Retinal pigment epithelial cell (primary cell): ENCODE data around the gene GPRC5D.

Source experiments
- DNase-seq: peaks from one replicate; pipeline ENCODE4 v3.0.0-alpha.2; 2010; ENCODE audit warnings: low read depth
- H3K4me3 ChIP-seq: 2 replicates; pipeline ENCODE4 v1.5.1; 2011; ENCODE audit warnings: mild to moderate bottlenecking, low read length, control low read depth, moderate library complexity
- TF ChIP-seq, protein P1 (sequence below): conservative IDR thresholded peaks from 2 replicates; pipeline ENCODE4 v1.5.1; 2011; ENCODE audit warnings: low read depth, low read length, control low read depth, inconsistent platforms

The GPRC5D gene

DNA sequence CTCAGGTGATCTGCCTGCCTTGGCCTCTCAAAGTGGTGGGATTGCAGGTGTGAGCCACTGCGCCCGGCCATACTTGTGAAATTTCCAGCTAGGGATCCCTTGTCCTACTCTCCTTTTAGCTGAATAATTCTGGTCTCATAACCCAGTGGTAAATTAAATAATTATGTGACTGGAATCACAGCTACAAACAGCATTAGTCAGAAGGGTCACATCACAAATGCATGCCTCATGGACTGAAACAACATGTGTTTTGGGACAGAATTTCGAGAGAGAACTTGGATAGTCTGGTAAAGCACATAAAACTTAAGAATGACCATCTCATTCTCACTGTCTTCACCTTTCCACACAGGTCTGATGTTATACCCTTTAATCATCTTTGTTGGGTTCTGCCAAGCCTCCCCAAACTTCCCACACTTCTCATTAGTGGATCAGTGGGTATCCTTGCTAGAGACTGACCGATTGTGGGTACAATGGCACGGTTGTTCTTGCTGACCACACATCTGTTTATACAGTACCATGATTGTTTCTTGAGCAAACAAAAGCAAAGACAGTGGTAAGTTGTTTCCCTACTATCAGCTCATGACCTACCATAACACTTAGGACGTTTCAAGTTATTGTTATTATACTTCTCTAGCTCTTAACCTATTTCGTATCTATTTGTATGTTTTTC, 5.1 kb downstream of the GPRC5D start:
- no peak overlapping the region for H3K4me3 ChIP-seq
- no peak for DNase-seq
- TF ChIP-seq, protein P1, sequence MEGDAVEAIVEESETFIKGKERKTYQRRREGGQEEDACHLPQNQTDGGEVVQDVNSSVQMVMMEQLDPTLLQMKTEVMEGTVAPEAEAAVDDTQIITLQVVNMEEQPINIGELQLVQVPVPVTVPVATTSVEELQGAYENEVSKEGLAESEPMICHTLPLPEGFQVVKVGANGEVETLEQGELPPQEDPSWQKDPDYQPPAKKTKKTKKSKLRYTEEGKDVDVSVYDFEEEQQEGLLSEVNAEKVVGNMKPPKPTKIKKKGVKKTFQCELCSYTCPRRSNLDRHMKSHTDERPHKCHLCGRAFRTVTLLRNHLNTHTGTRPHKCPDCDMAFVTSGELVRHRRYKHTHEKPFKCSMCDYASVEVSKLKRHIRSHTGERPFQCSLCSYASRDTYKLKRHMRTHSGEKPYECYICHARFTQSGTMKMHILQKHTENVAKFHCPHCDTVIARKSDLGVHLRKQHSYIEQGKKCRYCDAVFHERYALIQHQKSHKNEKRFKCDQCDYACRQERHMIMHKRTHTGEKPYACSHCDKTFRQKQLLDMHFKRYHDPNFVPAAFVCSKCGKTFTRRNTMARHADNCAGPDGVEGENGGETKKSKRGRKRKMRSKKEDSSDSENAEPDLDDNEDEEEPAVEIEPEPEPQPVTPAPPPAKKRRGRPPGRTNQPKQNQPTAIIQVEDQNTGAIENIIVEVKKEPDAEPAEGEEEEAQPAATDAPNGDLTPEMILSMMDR: no peak

DNA sequence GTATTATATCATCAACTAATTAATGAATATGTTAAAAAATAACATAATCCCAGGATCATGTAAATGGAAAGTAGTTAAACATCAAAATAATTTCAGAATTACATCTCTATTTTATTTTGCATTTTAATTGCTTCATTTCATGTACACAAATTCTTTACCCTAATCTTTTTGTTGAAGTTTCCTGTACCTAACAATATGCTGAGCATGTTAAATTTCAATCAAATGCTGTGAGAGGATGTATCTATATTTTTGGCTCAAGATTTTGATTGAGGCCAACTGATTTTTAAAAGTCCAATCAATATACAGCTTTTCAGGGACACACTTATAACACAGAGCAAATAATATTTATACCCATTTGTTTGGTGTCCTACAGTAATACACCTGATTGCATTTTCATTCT, 6.4 kb downstream of the GPRC5D start:
- TF ChIP-seq, protein P1: no peak
- no peak overlapping the region for H3K4me3 ChIP-seq
- no peak for DNase-seq

DNA sequence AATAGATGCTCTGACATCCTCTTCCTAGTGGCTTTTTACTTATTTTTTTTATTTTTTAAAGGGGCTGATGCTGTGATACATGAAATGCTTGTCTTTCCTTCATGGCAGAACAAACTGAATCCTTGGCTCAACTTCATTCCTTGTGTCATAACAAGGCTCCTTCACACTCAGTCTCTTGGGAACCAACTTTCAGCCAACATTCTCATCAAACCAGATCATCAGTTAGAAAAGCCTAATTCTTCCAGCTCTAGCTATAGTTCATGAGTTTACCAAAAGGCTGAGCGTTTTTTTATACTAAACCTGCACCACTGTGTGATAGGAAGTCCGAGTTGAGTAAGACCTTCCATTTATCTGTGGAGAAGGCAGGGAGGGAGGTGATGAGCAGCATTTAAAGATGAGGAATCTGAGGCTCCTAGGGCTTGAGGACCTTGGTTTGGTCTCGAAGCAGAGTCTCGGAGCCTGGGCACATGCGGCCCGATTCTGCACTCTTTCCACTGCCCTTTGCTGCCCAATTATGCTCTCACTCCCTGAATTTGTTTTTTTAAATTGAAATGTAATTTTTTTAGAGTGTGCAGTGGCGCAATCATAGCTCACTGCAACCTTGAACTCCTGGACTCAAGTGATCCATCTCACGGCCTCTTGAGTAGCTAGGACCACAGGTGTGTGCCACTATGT, 8.2 kb downstream of the GPRC5D start:
- no peak overlapping the region for H3K4me3 ChIP-seq
- DNase-seq: no peak
- TF ChIP-seq, protein P1: no peak

DNA sequence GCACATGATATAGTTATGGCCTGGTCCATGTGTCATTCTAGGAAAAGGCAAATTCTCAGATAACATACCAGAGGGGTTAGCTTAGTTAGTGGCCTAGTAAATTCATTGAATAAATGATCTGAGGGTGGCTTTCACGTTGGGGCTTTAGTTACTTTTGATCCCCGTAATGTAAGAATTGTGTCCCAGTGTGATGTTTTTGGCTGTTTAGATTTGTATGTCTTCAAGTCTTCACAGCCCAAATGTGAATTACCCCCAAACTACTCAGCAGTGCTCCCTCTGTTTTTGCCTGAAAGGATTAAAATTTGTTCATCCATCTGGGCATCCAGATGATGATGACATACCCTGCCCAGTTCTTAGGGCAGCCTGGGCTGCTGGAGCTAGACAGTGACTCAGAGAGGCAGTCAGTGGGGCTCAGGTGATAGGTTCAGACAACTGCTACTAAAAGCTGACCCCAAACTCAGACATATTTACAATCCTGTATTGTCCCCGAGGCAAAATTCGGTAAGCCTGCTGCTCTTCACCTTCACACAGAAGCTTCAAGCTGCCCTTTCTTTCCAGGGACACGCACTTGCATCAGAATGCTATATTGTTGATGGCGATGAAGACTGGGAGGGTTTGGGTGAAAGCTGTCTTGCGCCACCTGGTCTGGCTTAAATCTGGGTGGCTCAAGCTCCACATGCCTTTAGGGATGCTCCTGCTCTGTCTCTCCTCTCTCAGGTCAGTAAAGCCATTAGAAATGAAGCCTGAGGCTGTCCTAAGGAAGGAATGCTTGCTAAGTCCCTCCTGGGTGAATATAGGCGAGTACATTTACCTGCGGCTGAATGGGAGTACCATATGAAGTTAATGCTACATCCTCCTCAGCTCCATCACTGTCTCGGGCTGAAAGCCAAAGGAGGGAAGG, 10.3 kb downstream of the GPRC5D start:
- TF ChIP-seq, protein P1: no peak
- DNase-seq: no peak

DNA sequence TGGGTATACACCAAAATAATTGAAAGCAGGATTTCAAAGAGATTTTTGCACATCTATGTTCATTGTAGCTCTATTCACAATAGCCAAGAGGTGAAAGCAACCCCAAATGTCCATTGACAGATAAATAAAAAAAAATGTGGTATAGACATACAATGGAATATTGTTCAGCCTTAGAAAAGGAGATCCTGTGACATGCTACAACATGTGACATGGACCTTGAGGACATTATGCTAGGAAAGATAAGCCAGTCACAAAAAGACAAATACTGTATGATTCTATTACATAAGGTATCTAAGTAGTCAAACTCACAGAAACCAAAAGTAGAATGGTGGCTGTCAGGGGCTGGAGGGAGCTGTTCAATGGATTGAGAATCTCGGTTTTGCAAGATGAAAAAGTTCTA, 12.1 kb downstream of the GPRC5D start:
- no peak for DNase-seq
- no peak overlapping the region for H3K4me3 ChIP-seq
- TF ChIP-seq, protein P1: no peak

More for the DNA sequence above, 10.3 kb downstream of the GPRC5D start:
- no peak overlapping the region for H3K4me3 ChIP-seq

DNA sequence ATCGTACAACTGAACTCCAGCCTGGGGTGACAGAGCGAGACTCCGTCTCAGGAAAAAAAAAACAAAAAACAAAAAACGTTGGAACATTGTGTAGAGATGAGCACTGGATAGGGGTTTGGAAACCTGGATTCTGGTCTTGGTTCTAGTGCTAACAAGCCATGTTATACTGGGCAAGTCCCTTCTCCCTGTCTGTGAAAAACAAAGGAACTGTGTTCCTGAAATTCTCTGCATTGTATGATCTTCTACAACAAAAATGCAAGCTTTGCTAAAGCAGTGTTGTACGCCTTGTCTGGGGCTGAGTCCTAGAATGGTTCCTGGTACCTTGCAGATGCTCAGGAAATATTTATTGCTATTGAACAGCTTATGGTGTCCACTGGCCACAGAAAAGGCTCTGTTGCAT, 13.4 kb downstream of the GPRC5D start:
- DNase-seq: no peak
- TF ChIP-seq, protein P1: no peak

More for the DNA sequence above, 13.4 kb downstream of the GPRC5D start:
- no peak overlapping the region for H3K4me3 ChIP-seq
